Large intestine (tissue), 3 donors: Measurements from ENCODE around the gene DSG2. TPM values are rescaled to one million over a fixed set of nuclear protein-coding genes. Genes with fewer than 3 reads are reported as not detected.
A peak's percentile ranks its signal among the peaks of the same experiment; 100 is the strongest.

ENCODE experiments used
- DNase-seq, 2 donors: peaks; one replicate each; pipeline versions ENCODE4 v3.0.0 to v3.0.0-alpha.2; 2013
- H3K27ac ChIP-seq: one replicate; pipeline ENCODE4 v1.5.1; 2013; ENCODE audit warnings: low read length
- H3K27me3 ChIP-seq: 2 replicates; pipeline ENCODE4 v1.6.1; 2013; ENCODE audit warnings: low read length; ENCODE audit not compliant: control insufficient read depth, insufficient read depth
- H3K36me3 ChIP-seq: 2 replicates; pipeline ENCODE4 v1.6.1; 2013; ENCODE audit warnings: low read length; ENCODE audit not compliant: control insufficient read depth, insufficient read depth
- H3K4me1 ChIP-seq: one replicate; pipeline ENCODE4 v1.6.1; 2013; ENCODE audit warnings: low read length; ENCODE audit not compliant: control insufficient read depth, insufficient read depth
- H3K4me3 ChIP-seq: one replicate; pipeline ENCODE4 v1.5.1; 2013; ENCODE audit warnings: low read length
- H3K9me3 ChIP-seq: one replicate; pipeline ENCODE4 v1.6.1; 2013; ENCODE audit warnings: mild to moderate bottlenecking, low read depth, low read length, moderate library complexity; ENCODE audit not compliant: control insufficient read depth
- WGBS: methylation state at CpG from one replicate; pipeline ENCODE4 v1.1.5; 2013; ENCODE audit warnings: low lambda C conversion rate; ENCODE audit not compliant: insufficient coverage; 5-methylcytosine and 5-hydroxymethylcytosine counted together
- polyA plus RNA-seq: library from polyadenylated mRNA; unstranded; fragments of 120-200 nt; gene quantifications from one replicate; pipeline ENCODE4 v1.2.1, GENCODE V29; 2013

Gene DSG2
- polyA plus RNA-seq, 1 donor = 96.9 TPM

DNA sequence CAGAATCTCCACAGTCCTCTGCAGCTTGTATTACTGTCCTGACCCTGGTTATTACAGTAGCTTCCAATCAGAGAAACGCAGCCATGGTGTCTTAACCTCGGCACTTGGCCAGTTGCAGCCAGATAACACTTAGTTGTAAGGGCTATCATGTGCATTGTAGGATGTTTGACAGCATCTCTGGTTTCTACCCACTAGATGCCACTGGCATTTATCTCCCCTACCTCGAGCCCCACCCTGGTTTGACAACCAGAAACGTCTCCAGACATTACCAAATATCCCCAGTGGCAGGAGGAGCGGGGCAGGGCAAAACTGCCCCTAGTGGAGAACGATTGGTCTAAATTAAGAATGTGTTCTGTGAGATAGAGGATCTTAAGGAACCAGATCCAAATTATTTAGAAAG, 13.1 kb downstream of the DSG2 start:
- H3K4me3 ChIP-seq = no peak overlapping the region
- WGBS = no CpG with 5 or more reads among the region's 6 CpGs
- H3K36me3 ChIP-seq = no peaks in the 10 kb centered on the region
- H3K27ac ChIP-seq = peak overlapping the region; percentile 31
- H3K27me3 ChIP-seq = no peaks in the 10 kb centered on the region
- no peaks in the 10 kb centered on the region for H3K9me3 ChIP-seq
- H3K4me1 ChIP-seq = peaks cover 32% of the 10 kb centered on the region
- no peak for DNase-seq

DNA sequence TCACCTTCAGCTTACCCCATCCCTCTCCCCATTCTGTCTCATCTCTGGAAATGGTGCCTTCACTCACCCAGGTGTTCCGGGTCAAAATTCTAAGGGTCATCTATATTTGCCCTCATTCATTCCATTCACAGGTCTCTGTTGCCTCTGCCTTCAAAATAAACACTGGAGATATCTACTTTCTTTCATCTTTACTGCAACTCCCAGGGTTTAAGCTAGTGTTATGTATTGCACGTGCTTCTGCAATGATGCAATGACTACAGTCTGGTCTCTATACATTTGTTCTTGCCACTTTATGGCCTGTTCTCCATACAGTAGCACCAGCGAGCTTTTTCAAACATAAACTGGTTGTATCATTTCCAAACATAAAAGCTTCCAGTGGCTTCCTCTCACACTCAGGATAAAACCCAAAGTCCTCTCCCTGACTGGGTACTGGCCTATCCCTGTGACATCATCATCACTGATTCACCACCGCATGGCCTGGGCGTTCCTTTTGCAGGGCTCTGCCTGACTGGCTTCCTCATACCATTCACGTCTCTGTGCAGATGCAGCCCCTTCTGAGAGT, 14.3 kb downstream of the DSG2 start:
- 0% methylated on average over 1 of the region's 6 CpGs for WGBS
- H3K27me3 ChIP-seq = no peaks in the 10 kb centered on the region
- H3K4me1 ChIP-seq = peaks cover 32% of the 10 kb centered on the region
- no peaks in the 10 kb centered on the region for H3K9me3 ChIP-seq
- H3K4me3 ChIP-seq = no peak overlapping the region
- no peaks in the 10 kb centered on the region for H3K36me3 ChIP-seq
- peak; percentile 91 to 96 for DNase-seq
- peak overlapping the region; percentile 91 for H3K27ac ChIP-seq

DNA sequence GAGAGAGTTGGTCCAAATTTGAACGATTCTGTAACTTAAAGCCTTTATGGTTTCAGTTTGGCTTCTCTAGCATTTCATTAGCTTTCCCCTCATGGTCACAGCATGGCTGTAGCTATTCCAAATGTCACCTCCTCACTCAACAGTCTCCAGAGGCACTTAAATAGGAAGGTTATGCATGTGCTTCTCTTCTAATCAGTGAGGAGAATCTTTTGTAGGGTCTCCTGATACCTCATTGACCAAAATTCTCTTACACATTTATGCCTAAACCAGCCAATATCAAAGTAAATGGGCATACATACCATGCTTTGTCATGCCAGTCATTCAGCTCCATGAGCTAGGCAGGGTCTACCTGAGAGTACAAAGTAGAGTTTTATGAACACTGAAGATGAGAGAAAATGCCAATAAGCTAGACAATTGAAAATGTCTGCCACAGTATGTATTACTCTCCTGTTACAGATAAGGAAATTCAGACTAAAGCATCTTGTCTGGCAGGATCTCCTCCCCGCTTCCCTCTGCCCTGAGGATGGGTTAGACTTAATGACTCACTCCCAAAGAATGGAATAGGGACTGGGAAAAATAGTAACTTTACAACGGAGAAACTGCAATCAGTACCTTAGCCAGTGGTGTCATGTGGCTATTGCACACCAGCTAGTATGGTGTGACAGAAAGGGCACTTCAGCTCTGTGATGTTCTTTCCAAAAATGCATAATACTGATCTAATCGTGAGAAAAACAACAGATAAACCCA, 15.4 kb downstream of the DSG2 start:
- Histone ChIP-seq H3K9me3 (no peaks in the 10 kb centered on the region), H3K36me3 (no peaks in the 10 kb centered on the region), H3K4me1 (peaks cover 32% of the 10 kb centered on the region), H3K27ac (peak overlapping the region; percentile 91), H3K27me3 (no peaks in the 10 kb centered on the region), H3K4me3 (no peak overlapping the region)
- peak; percentile 86 to 89 for DNase-seq
- WGBS = 0% methylated on average over 1 of the region's 4 CpGs

DNA sequence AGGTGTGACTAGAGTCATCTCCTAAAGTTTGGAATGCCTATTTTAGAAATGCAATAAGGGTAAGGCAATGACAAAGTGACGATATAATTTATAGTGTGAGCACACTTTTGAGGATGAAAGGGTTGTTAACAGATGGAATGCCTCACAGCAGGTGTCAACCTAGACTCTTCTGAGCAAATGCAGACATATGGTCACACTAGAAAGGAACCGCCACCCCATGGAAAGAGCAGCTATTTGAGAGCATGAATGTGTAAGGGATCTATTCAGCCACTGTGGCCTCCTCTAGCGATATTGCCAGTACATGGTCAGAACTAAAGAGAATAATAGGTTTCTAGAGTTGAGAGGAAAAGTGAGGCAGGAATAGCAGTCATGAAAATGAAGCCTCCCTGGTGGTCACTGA, 18.5 kb downstream of the DSG2 start:
- no peak for DNase-seq
- WGBS = no CpG with 5 or more reads among the region's 3 CpGs
- Histone ChIP-seq H3K4me1 (peaks cover 24% of the 10 kb centered on the region), H3K36me3 (peaks cover 2% of the 10 kb centered on the region), H3K4me3 (no peak overlapping the region), H3K9me3 (no peaks in the 10 kb centered on the region), H3K27ac (no peak overlapping the region), H3K27me3 (no peaks in the 10 kb centered on the region)

DNA sequence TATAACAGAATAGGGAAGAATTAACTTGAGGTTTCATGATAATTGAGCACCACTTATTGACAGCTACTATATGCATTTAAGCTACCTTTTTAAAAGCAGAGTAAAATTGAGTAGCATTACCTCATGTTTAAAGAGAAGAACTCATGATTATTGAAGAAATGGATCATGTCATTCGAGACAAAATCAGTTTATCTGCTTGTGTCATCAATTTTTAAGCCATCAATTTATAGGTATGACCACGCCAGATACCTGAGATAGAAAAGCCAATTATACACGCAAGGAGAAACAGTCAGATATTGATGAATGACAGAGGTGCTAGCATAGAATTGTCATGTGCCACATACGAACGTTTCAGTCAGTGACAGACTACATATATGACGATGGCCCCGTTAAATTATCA, 28.4 kb downstream of the DSG2 start:
- no peaks in the 10 kb centered on the region for H3K27me3 ChIP-seq
- H3K27ac ChIP-seq = no peak overlapping the region
- no peak overlapping the region for H3K4me3 ChIP-seq
- H3K36me3 ChIP-seq = peaks cover 29% of the 10 kb centered on the region
- H3K4me1 ChIP-seq = no peaks in the 10 kb centered on the region
- no peak for DNase-seq
- no peaks in the 10 kb centered on the region for H3K9me3 ChIP-seq
- WGBS = 98% methylated on average over 5 of the region's 7 CpGs

GRCh38 chr18:31533236-31533635, 35.3 kb downstream of the DSG2 start:
- no peaks in the 10 kb centered on the region for H3K27me3 ChIP-seq
- no peak for DNase-seq
- peaks cover 23% of the 10 kb centered on the region for H3K36me3 ChIP-seq
- no CpG with 5 or more reads among the region's 1 CpG for WGBS
- H3K9me3 ChIP-seq = no peaks in the 10 kb centered on the region
- H3K27ac ChIP-seq = no peak overlapping the region
- no peaks in the 10 kb centered on the region for H3K4me1 ChIP-seq
- H3K4me3 ChIP-seq = no peak overlapping the region

- Histone ChIP-seq H3K27me3 (no peaks in the 10 kb centered on the region), H3K4me1 (no peaks in the 10 kb centered on the region), H3K36me3 (peaks cover 66% of the 10 kb centered on the region), H3K27ac (no peak overlapping the region), H3K9me3 (no peaks in the 10 kb centered on the region), H3K4me3 (no peak overlapping the region)
- no peak for DNase-seq
- no CpG with 5 or more reads among the region's 3 CpGs for WGBS
These were observed 40.9 kb downstream of the DSG2 start for GRCh38 chr18:31538837-31539236.

GRCh38 chr18:31546476-31546875, 48.5 kb downstream of the DSG2 start:
- no peak for DNase-seq
- Histone ChIP-seq H3K27me3 (no peaks in the 10 kb centered on the region), H3K4me1 (no peaks in the 10 kb centered on the region), H3K4me3 (no peak overlapping the region), H3K36me3 (peaks cover 40% of the 10 kb centered on the region), H3K27ac (no peak overlapping the region), H3K9me3 (no peaks in the 10 kb centered on the region)
- no CpG with 5 or more reads among the region's 2 CpGs for WGBS

- no peak overlapping the region for H3K4me3 ChIP-seq
- peaks cover 21% of the 10 kb centered on the region for H3K36me3 ChIP-seq
- H3K27ac ChIP-seq = peak overlapping the region; percentile 17
- no CpG with 5 or more reads among the region's 2 CpGs for WGBS
- no peaks in the 10 kb centered on the region for H3K27me3 ChIP-seq
- H3K9me3 ChIP-seq = no peaks in the 10 kb centered on the region
- H3K4me1 ChIP-seq = no peaks in the 10 kb centered on the region
- DNase-seq = peak in 1 of 2 donors; percentile 64
These were observed 50.9 kb downstream of the DSG2 start for GRCh38 chr18:31548853-31549252.

- Histone ChIP-seq H3K27me3 (no peaks in the 10 kb centered on the region), H3K4me1 (peaks cover 4% of the 10 kb centered on the region), H3K27ac (peak overlapping the region; percentile 17), H3K9me3 (no peaks in the 10 kb centered on the region), H3K36me3 (peaks cover 21% of the 10 kb centered on the region), H3K4me3 (no peak overlapping the region)
- WGBS = 100% methylated on average over 1 of the region's 4 CpGs
- DNase-seq = no peak
These were observed 51.4 kb downstream of the DSG2 start for GRCh38 chr18:31549416-31549815.

GRCh38 chr18:31551883-31552282, 53.9 kb downstream of the DSG2 start:
- Histone ChIP-seq H3K9me3 (no peaks in the 10 kb centered on the region), H3K27ac (no peak overlapping the region), H3K36me3 (peaks cover 5% of the 10 kb centered on the region), H3K4me1 (peaks cover 11% of the 10 kb centered on the region), H3K4me3 (no peak overlapping the region), H3K27me3 (no peaks in the 10 kb centered on the region)
- DNase-seq = no peak
- no CpG with 5 or more reads among the region's 3 CpGs for WGBS
